Stimulated activated CD8-positive, alpha-beta memory T cell treated with anti-CD3 and anti-CD28 coated beads, Interleukin-15, amount 100 ng/mL, for 48 hours (primary cell): ENCODE results near the gene TTC7B.

Experiments
- DNase-seq, 2 donors: peaks; one replicate each; pipeline ENCODE4 v3.0.0-alpha.2; 2020; ENCODE audit warnings: low read depth in 2 of 2

TTC7B gene

DNA sequence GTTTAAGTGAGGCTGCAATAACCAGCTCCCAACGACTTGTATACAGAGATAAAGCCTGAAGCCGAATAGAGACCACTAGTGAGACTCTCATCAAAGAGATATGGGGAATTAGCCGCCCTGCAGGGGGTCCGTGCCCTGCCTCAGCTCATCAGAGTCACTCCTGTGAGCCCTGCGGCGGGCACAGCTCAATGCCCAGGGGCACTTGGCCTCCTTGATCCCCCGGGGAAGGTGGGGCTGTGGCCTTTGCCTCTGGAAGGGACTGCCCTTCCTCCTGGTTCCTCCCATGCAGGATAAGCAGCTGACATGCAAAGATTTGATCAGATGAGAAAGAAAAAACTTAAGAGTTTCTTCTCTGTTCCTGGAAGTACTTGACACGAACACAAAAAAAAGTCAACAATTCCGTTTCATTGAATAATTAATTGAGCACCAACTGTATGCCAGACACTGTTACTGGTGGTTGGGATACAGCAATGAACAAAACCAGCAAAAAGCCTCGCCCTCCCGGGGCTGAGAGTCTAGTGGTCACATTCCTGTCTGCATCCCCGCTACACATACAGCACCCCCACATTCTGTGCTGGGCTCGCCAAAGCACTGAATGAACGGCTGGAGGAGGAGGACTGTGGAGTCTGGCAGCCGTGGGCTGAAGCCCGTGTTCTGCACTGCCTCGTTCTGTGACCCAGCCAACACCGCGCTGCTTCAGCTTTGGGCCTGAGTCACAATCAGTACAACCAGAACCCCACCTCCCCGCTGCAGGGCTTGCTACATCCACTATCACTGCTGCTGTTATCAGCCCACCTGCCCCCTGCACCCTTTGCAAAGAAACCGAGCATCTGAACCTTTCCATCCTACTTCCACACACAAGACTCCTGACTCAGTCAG lies 10.3 kb downstream of the TTC7B start:
- no peak for DNase-seq

DNA sequence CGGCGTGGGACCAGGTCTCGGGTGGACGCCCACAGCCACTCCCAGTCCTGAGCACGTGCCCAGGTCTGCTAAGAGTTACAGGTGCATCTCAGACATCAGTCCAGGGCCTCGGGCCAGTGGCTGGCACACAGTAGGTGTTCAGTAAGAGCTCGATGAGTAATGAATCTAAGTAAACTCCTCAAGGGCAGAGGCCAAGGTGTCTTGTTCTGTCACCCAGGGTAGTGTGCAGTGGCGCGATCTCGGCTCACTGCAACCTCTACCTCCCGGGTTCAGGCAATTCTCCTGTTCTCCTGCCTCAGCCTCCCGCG lies 11.2 kb downstream of the TTC7B start:
- DNase-seq = no peak

DNA sequence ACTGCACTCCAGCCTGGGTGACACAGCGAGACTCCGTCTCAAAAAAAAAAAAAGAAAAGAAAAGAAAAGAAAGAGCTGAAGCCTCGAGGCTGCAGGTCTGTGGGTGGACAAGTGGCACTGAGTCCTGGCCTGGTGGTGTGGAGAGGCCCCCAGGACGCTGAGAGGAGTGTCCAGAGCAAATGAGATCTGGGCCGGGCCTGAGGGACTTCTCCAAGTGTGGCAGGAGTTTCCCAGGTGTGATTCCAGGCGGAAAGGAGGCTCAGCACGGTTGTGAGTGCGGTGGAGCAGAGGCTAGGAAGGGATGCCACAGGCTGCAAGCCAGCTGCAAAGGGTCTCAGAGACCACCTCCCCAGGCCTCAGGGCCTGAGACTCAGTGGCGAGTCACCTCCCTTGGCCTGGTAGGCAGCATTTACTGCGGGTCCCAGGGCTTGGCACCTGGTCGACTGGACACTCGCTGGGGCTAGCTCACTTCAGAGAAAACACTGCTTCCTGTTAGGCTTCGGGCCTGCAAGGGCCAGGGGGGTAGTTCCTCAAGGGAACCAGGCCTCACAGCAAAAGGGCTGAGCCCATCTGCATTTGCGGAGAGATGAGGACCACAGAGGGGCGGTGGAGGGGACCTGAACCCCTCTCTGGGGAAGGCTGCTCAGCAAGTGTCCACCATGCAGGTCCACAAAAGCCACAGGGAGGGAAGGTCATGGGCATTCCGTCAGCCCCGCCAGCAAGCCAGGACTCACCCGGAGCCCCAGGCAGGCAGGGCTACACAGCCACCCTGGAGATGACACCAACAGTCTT lies 11.7 kb downstream of the TTC7B start:
- DNase-seq = no peak

GRCh38 chr14:90803249-90803648 lies 13.0 kb downstream of the TTC7B start:
- no peak for DNase-seq

- DNase-seq = no peak
These were observed 16.8 kb downstream of the TTC7B start for GRCh38 chr14:90799420-90799819.

GRCh38 chr14:90797919-90798318 lies 18.3 kb downstream of the TTC7B start:
- DNase-seq = no peak

GRCh38 chr14:90797451-90797850 lies 18.8 kb downstream of the TTC7B start:
- DNase-seq = no peak

GRCh38 chr14:90796329-90796728 lies 19.9 kb downstream of the TTC7B start:
- no peak for DNase-seq

DNA sequence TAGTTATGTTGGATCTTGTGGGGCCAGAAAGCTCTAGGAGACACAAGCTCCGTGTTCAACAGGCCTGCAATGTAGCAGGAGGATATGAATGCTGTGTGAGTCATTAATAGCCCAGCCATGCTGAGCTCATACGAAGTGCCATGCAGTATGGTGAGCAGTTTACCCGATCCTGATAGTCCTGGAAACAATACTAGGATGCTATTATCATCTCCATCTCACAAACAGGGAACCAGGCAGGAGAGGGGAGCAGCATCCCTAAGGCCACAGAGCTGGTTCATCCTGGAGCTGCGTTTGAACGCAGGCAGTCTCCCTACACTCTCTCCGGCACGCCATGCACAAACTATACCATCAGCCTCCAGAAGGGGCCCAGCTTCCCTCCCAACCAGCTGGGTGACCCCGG lies 20.5 kb downstream of the TTC7B start:
- no peak for DNase-seq

GRCh38 chr14:90791486-90791885 lies 24.7 kb downstream of the TTC7B start:
- no peak for DNase-seq

GRCh38 chr14:90788031-90788430 lies 28.2 kb downstream of the TTC7B start:
- DNase-seq = no peak

GRCh38 chr14:90785876-90786450 lies 30.3 kb downstream of the TTC7B start:
- no peak for DNase-seq

- DNase-seq = no peak
These were observed 30.8 kb downstream of the TTC7B start for GRCh38 chr14:90785471-90785870.

DNA sequence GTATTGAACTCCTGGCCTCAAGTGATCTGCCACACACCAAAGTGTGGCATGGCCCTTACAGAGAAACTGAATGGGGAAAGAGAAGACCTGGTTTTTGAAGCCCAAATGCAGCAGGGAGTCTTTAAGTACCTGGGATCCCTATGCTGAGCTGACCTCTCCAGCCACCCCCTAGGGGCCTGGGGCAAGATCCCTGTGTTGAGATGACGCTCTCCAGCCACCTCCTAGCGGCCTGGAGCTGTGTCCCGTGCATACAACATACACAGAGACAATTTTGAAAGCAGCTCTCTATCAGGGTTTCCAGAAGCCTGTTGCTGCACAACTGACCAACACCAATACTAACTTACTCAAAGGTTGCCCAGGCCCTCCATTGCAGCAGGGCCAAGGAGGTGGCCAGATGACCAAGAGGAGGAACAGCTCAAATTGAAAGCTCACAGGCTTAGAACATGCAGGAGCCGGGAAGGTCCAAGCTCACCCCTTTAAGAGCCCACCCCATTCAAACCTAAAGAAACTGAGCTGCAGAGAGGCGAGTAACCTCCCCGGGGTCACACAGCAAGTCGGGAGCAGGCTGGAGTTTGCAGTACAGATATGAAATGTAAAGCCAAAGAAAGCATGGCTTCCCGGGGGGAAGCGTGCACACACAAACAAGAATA lies 31.5 kb downstream of the TTC7B start:
- no peak for DNase-seq

- no peak for DNase-seq
These were observed 32.9 kb downstream of the TTC7B start for GRCh38 chr14:90783344-90783743.

DNA sequence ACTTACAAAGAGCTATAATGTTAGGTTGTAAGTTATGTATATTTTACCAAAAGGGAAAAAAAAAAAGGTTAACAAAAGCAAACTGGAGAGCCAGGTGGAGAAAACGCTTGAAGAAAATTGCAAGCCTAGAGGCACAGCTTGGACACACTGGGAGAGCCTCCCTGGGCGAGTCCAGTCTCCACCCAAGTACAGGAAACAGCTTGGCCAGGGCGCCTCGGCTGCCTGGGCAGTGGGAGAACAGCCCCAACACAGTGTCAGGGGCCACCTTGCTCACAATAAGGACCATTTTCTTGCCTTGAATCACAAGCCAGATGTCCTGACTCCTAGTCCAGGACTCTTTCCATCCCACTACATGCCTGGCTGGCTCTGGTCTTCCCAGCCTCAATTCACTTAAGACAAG lies 33.3 kb downstream of the TTC7B start:
- no peak for DNase-seq

DNA sequence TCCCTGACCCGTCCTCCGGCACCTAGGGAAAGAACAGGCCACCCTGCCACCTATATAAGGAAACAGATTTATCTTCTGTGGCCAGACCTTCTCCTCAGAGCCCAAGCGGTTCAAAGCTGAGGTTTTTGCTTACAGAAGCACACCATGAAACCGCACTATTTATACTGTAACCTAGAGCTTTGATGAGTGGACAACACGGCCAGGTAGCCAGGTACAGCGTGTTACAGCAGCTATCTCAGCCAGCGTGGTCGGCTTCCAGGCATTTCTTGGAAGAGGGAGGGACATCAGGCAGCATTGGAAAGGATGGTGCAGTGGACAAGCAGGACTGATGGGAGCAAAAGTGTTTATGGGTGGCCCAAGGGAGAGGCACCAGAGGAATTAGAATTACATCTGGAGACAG lies 34.4 kb downstream of the TTC7B start:
- no peak for DNase-seq

DNA sequence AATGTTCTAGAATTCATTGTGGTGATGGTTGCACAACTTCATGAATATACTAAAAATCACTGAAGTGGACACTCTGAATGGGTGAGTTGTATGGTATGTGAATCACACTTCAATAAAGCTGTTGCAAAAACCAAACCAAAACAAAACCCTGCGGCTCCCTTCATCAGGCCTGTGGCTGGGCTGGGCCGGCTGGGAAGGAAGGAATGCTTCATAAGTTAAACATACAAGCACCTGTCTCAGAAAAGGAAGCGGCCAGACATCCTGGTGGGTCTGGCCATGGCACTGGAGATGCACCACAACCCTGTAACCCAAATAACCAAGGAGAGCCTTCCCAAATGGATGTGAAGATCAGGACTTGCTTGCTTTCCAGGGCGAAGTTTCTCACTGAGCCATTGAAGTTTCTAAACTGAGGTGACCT lies 34.9 kb downstream of the TTC7B start:
- no peak for DNase-seq

DNA sequence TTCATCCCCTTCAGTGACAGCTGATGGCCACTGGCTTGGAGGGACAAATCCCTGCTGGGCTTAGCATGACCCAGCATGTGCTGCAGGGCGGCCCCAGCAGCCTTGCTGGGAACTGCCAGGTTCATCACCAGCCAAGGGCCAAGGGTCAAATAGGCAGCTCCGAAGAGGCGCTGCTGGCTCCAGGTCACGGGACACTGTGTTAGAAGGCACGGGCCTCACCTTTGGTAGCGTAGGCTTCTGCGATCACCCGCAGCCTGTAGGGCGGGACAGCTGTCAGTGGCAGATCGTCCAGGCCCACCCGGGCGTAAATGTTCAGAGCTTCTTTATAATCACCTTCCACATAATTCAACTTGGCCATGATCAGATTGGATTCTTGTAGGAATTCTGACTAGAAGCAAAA lies 35.7 kb downstream of the TTC7B start:
- DNase-seq = no peak

- no peak for DNase-seq
These were observed 37.5 kb downstream of the TTC7B start for GRCh38 chr14:90778571-90779255.

- no peak for DNase-seq
These were observed 38.3 kb downstream of the TTC7B start for GRCh38 chr14:90777830-90778485.
